DMS79 treated with DMSO at 0.1 percent for 48 hours (cell line): ENCODE results near the gene RIC1.
"Not testable (repeated sequence)": the region's sequence is repeated elsewhere in the genome, so short reads cannot be mapped to it uniquely, and the experiment has no call there.

Source experiments
- DNase-seq: peaks from one replicate; lab custom pipeline; 2025; lab: John Stamatoyannopoulos, UW

RIC1 gene

GRCh38 chr9:5628530-5629311 is at the start of gene RIC1:
Gene RIC1 (plus strand): TSS chr9:5629107. CDS start chr9:5629310, 203 bp downstream.
- DNase-seq, result peak; percentile 86

- DNase-seq, result no peak
Measured at GRCh38 chr9:5579881-5580280, 49.0 kb upstream of the RIC1 start.

GRCh38 chr9:5580650-5581049 is 48.3 kb upstream of the RIC1 start:
- no peak for DNase-seq

GRCh38 chr9:5581706-5582105 is 47.2 kb upstream of the RIC1 start:
- not testable (repeated sequence) for DNase-seq

- DNase-seq, result no peak
Measured at GRCh38 chr9:5582835-5583195, 46.1 kb upstream of the RIC1 start.

GRCh38 chr9:5586391-5586802 is 42.5 kb upstream of the RIC1 start:
- no peak for DNase-seq

GRCh38 chr9:5587024-5587423 is 41.9 kb upstream of the RIC1 start:
- DNase-seq, result no peak

- DNase-seq, result no peak
Measured at GRCh38 chr9:5592231-5592630, 36.7 kb upstream of the RIC1 start.

GRCh38 chr9:5592904-5593303 is 36.0 kb upstream of the RIC1 start:
- DNase-seq, result no peak

GRCh38 chr9:5593904-5594303 is 35.0 kb upstream of the RIC1 start:
- DNase-seq, result no peak

- DNase-seq, result peak; percentile 29
Measured at GRCh38 chr9:5596173-5596572, 32.7 kb upstream of the RIC1 start.

- no peak for DNase-seq
Measured at GRCh38 chr9:5608298-5609225, 20.3 kb upstream of the RIC1 start.

- DNase-seq, result no peak
Measured at GRCh38 chr9:5609226-5609596, 19.7 kb upstream of the RIC1 start.

GRCh38 chr9:5610491-5610890 is 18.4 kb upstream of the RIC1 start:
- DNase-seq, result no peak

GRCh38 chr9:5611321-5612184 is 17.4 kb upstream of the RIC1 start:
- no peak for DNase-seq

GRCh38 chr9:5612185-5612530 is 16.7 kb upstream of the RIC1 start:
- DNase-seq, result no peak

GRCh38 chr9:5614192-5614591 is 14.7 kb upstream of the RIC1 start:
- DNase-seq, result no peak

- no peak for DNase-seq
Measured at GRCh38 chr9:5614985-5615384, 13.9 kb upstream of the RIC1 start.

GRCh38 chr9:5617749-5618148 is 11.2 kb upstream of the RIC1 start:
- DNase-seq, result no peak

- no peak for DNase-seq
Measured at GRCh38 chr9:5620494-5620893, 8.4 kb upstream of the RIC1 start.

- no peak for DNase-seq
Measured at GRCh38 chr9:5621327-5621726, 7.6 kb upstream of the RIC1 start.

- no peak for DNase-seq
Measured at GRCh38 chr9:5622016-5622415, 6.9 kb upstream of the RIC1 start.
